Cardiac fibroblast (primary cell): Measurements from ENCODE around the gene HOXD8.

Experiments used
- DNase-seq, 2 donors: peaks; one replicate each; pipeline versions ENCODE4 v3.0.0 to v3.0.0-alpha.2; 2010; ENCODE audit warnings: low read depth in 2 of 2
- H3K4me3 ChIP-seq, 2 donors: replicated peaks in 1 of 2; 1 replicate in 1 of 2; 2 replicates in 1 of 2; pipeline ENCODE4 v1.5.1; 2011; ENCODE audit warnings: low read depth in 2 of 2, low read length in 2 of 2, mild to moderate bottlenecking in 2 of 2, moderate library complexity in 1 of 2
- CTCF ChIP-seq: IDR thresholded peaks from one replicate; pipeline ENCODE4 v1.5.1; 2011; ENCODE audit warnings: low read depth, mild to moderate bottlenecking, low read length, inconsistent platforms

HOXD8 gene

GRCh38 chr2:176092270-176093144, 37.0 kb upstream of the HOXD8 start, which contains the start of gene HOXD13:
HOXD13 (plus strand) TSS chr2:176092721; CDS start chr2:176092891, 170 bp downstream.
- no peak for TF ChIP-seq CTCF
- no peak for DNase-seq
- H3K4me3 ChIP-seq = no peak within 1 kb of the TSS

- DNase-seq = no peak
- TF ChIP-seq CTCF = no peak
- no peak overlapping the region for H3K4me3 ChIP-seq
Measured at GRCh38 chr2:176093145-176093897, 36.2 kb upstream of the HOXD8 start.

DNA sequence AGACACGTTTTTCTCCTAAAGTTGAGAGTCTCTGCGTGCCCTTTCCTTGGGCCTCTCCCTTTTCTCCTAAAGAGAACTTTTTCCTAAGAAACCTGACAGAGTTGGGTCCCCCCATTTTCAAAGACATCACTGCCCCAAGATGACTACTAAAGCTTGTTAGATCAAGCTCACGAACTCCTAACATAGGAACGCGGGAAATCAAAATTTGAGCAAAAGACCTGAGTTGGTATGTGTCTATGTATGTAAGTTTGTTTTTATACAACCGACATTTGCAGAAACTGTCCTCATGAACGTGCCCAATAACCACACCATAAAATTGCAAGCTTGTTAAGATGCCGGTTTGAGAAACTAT, 35.6 kb upstream of the HOXD8 start:
- no peak for TF ChIP-seq CTCF
- DNase-seq = no peak
- H3K4me3 ChIP-seq = no peak overlapping the region

- no peak for DNase-seq
- no peak for TF ChIP-seq CTCF
- no peak overlapping the region for H3K4me3 ChIP-seq
Measured at GRCh38 chr2:176094349-176094748, 35.2 kb upstream of the HOXD8 start.

DNA sequence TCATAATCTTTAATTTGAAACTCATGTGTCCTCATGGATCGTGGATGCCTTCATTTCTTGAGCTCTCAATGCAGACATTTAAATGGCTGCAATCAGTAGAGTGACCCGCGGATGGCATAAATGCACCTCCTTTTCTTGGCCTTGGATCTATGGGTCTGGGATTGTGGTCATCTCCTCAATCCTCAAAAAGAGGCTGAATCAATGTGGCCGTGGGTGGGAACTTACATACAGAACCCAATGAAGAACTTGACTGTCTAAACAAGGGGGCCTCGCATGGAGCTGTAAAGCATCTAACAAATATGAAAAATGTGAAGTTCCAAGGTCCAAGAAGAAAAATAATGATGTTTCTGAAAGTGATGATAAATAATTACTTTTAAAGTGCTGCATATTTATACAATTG, 34.1 kb upstream of the HOXD8 start:
- TF ChIP-seq CTCF = no peak
- no peak overlapping the region for H3K4me3 ChIP-seq
- no peak for DNase-seq

- peak in 1 of 2 donors; percentile 19 for DNase-seq
- H3K4me3 ChIP-seq = peak overlapping the region in 1 of 2 donors; percentile 18
- TF ChIP-seq CTCF = no peak
Measured at GRCh38 chr2:176096243-176096985, 33.1 kb upstream of the HOXD8 start.
